SIG-M5 (cell line): Measurements from ENCODE around the gene ZNF729.
"Not testable (repeated sequence)": the region's sequence is repeated elsewhere in the genome, so short reads cannot be mapped to it uniquely, and the experiment has no call there.

ENCODE experiments used
- DNase-seq: peaks from one replicate; lab custom pipeline; 2025; lab: John Stamatoyannopoulos, UW

Gene ZNF729

DNA sequence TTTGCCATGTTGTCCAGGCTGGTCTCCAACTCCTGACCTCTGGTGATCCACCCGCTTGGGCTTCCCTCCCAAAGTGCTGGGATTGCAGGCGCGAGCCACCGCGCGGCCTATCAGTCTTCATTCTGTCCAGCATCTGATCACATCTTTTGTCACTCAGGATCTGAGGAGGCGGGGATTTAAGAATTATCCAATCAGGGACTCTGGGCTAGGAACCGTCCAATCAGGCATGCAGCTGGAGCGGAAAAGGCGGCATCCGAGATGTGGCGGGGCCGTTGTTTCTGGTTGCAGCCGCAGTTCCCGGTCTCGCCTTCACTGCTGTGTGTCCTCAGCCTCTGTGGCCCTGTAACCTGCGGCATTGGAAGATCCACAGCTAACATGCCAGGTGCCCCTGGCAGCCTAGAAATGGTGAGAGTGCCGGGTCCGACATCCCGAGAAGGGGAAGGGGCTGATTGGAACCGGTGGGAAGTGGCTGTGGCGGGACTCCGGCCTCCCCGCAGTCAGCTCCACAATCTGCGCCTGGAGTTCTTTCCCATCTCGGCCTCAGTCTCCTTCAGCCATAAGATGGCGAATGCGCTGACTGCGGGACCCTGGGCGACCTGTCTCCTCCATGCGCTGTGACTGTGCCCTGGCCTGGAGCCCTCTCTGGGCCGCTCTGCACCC lies at the start of gene ZNF729:
Gene ZNF729, plus strand, starts transcription at position 291 of the 660 bp plus-strand sequence. Its CDS starts 85 bp downstream, at position 376.
- DNase-seq = no peak

DNA sequence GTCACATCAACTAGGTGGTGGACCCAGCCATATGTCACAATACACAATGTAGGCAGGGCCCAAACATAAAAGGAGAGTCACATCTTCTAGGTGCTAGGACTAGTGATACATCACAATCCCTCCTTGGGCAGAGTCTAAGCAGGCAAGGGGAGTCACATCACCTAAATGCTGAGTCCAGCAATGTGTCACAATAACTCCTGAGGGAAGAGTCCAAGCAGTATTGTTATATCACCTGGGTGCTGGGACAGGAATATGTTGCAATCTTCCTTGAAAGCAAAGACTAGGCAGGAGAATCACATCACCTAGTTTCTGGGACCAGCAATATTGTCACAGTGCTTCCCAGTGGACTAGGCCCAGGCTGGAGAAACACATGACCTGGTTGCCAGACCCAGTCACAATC lies 29.4 kb upstream of the ZNF729 start:
- DNase-seq = no peak

DNA sequence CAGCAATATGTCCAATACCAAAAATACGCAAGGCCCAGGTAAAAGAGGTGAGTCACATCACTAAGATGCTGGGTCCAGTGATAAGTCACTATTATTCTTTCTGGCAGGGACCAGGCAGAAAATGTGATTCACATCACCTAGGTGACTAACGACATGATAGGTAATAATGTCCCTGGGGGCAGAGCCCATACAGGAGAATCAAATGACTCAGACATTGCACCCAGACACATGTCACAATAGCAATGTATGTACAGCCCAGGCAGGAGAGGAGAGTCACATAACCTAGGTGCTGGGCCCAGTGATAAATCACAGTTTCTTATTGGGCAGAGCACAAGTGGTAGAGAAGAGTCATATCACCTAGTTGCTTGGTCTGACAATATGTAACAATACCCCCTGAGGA lies 28.9 kb upstream of the ZNF729 start:
- DNase-seq = no peak

DNA sequence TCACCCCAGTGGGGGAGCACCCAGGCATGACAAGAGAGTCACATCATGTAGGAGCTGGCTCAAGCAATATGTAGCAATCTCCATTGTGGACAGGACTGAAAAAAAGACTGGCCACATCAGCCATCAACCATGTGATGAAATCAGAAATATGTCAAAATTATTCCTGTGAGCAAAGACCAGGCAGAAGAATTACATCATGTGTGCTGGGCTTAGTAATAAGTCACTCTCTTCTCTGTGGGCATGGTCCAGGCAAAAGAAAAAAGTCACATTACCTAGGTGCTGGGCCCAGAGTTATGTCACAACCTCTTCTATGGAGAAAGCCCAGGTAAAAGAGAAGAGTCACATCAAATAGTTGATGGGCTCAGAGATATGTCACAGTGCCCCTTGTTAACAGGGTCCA lies 28.3 kb upstream of the ZNF729 start:
- no peak for DNase-seq

DNA sequence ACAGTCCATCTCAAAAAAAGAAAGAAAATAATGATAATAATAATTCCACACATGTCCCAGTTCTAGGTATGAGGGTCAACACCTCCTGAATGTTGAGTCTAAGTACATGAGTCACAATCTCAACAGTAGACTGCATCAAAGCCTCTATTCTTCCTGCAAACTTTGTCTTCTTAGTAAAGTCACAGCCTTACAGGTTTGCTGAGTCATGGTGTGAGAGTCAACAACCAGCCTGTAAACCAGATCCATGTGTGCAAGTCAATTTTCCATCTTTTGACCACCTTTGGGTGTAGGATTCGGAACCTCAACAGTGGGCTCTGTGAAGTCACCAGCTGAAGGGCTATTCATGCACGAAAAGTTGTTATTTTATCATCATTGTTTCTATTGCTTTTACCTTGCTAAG lies 25.7 kb upstream of the ZNF729 start:
- no peak for DNase-seq

DNA sequence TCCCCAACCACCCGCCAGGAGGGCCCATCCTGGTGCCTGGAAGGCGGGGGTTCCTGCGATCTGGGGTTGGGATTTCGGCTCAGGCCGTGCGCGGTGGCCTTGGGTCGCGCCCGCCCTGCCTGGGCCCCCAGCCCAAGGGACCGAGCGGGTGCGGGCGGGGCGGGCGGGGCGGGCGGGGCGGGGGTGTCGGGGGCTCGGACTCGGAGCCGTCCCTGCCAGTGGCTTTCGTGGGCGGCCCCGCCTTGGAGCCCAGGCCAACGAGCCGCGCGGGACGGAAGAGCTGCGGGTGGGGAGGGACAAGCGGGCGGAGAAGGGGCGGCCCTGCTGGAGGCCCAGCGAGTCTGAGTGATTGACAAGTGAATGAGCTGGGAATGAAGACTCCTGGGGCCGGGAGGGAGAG lies 24.6 kb upstream of the ZNF729 start:
- no peak for DNase-seq

DNA sequence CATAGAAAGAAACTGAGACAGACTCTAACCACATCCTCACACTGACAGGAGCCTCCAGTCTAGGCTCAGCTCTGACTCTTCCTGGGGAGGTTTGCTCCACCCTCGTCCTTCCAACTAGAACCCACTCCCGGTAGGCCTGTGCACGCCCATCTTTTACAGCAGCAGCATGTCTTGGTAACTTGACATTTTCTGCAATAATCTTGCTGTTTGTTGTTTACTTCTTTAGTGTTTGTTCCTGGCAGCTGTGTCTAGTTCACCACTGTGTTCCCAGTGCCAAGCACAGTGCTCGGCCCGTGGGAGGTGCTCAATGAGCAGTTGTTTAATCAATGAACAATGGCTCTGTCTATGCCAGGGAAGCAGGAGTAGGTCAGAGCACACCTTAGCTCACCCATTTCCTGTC lies 23.1 kb upstream of the ZNF729 start:
- no peak for DNase-seq

DNA sequence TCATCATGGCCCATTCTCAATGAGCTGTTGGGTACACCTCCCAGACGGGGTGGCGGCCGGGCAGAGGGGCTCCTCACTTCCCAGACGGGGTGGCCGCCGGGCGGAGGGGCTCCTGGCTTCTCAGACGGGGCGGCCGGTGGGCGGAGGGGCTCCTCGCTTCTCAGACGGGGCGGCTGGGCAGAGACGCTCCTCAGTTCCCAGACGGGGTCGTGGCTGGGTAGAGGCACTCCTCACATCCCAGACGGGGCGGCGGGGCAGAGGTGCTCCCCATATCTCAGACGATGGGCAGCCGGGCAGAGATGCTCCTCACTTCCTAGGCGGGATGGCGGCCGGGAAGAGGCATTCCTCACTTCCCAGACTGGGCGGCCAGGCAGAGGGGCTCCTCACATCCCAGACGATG lies 35.3 kb downstream of the ZNF729 start:
- DNase-seq = not testable (repeated sequence)

DNA sequence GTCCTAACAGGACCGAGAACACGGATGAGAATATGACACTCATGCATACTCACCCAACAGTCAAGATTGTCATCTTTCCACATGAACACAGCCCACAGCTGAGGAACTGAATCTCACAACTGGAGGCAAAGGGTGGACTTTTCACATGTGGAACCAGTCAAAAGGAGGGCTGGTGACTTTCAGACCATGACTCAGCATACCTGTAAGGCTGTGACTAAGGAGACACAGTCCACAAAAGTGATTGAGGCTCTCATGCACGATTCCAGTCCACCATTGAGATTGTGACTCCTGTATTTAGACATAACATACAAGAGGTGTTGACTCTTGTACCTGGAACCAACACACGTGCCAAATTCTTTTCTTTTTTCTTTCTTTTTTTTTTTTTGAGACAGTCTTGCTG lies 40.0 kb downstream of the ZNF729 start:
- no peak for DNase-seq

DNA sequence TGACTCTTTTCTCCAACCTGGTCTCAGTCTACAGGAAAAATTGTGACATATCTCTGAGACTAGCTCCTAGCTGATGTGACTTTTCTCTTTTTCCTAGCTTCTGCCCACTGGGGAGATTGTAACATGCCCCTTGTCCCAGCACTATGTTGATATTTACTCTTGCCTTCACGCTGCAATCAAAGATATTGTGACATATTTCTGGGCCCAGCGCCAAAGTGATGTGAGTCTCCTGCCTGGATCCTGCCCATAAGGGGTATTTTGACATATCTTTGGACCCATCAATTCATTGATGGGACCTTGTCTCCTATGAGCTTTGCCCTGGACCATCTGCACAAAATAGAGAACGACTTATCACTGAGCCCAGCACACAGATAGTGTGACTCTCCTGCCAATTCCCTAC lies 41.1 kb downstream of the ZNF729 start:
- DNase-seq = no peak

DNA sequence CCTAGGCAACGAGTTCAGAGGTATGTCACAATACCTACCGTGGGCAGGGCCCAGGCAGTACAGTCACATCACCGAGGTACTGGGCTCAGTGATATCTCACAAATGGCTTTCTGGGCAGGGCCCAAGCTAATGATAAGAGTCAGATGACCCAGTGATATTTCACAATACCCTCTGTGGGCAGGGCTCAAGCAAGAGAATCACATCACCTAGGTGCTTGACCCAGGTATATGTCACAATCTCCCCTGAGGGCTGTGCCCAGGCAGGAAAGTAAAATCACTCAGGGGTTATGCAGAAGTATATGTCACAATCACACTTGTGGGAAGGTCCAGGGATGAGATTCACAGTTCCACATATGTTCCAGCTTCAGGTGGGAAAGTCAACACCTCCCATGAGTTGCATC lies 45.3 kb downstream of the ZNF729 start:
- no peak for DNase-seq

DNA sequence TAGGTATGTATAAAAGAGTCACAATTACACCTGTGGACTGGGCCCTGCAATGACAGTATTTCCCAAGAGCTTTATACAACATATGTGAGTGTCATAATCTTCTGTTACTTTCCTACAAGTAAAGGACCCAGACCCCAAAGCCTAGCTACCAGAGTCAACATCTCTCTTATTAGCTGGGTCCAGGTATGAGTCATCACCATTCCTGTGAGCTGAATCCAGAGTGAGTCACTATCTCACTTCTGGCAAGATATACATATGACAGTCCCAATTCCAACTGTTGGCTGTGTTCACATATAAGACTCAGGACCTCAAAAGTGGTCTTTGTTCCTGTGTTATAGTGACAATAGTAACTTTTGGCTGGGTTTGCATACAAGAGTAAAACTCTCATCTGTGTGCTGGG lies 46.7 kb downstream of the ZNF729 start:
- DNase-seq = no peak

DNA sequence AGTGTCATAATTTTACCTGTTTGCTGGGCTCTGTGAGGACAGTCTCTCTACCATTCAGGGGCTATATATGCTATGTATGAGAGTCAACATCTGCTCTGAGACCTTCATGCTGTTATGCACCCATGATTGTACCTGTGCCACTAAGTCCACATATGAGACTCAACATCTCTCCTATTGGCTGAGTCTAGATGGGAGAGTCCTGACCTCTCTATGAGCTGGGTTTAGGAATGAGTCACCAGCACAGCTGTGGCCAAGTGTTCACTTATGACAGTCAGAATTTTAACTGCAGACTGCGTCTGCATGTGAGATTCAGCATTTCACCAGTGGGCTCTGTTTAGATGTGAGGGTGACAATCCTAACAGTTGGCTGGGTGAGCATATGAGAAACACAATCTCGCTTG lies 49.5 kb downstream of the ZNF729 start:
- no peak for DNase-seq

DNA sequence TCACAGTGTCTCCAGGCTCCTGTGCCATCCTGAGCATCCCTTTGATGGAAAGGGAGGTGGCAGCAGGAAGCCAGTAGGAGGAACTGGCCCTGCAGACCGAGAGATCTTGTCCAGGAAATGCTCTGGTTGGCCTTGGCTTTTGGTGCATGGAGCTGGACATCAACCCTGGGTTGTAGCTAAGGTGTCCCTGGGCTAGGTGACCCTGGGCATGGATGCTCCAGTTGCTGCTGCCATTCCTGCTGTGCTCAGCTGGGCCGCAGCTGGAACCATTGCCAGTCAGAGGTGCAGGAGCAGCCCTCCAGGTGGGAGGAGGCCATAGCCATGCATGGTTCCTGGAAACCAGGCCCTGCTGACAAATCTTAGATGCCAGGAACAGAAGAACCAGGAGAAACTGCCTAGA lies 68.4 kb downstream of the ZNF729 start:
- no peak for DNase-seq
